Ovary (tissue), 9 donors: Measurements from ENCODE around the gene MRPS10. TPM values are rescaled to one million over a fixed set of nuclear protein-coding genes. Genes with fewer than 3 reads are reported as not detected.

Source experiments
- DNase-seq, 5 donors: peaks; one replicate each; pipeline ENCODE4 v3.0.0-alpha.2; 2019 to 2020
- H3K27ac ChIP-seq, 2 donors: fragments of 200-600 bp; one replicate each; pipeline versions ENCODE4 v1.5.1 to v1.8.0; 2019 to 2022
- H3K27me3 ChIP-seq: fragments of 200-600 bp; one replicate; pipeline ENCODE4 v1.8.0; 2022
- H3K36me3 ChIP-seq: fragments of 200-600 bp; sonication (generic); one replicate; pipeline ENCODE4 v1.5.1; 2019
- H3K4me1 ChIP-seq: one replicate; pipeline ENCODE4 v1.8.1; 2013; ENCODE audit warnings: mild to moderate bottlenecking, moderate library complexity; ENCODE audit not compliant: insufficient read depth
- H3K4me3 ChIP-seq: fragments of 200-600 bp; sonication (generic); one replicate; pipeline ENCODE4 v1.5.1; 2017
- H3K9me3 ChIP-seq, 2 donors: fragments of 200-600 bp in 1 of 2; sonication (generic) in 1 of 2; one replicate each; pipeline versions ENCODE4 v1.5.1 to v1.8.1; 2013 to 2019; ENCODE audit warnings: mild to moderate bottlenecking in 1 of 2, moderate library complexity in 1 of 2
- CTCF ChIP-seq, 3 donors: fragments of 450-650 bp in 2 of 3; fragments of 200-600 bp in 1 of 3; IDR thresholded peaks; one replicate each; pipeline versions ENCODE4 v1.5.1 to v1.8.0; 2016 to 2022; ENCODE audit warnings: antibody characterized with exemption in 3 of 3, mild to moderate bottlenecking in 1 of 3
- EP300 ChIP-seq: sonication (generic); formaldehyde crosslinking; IDR thresholded peaks from one replicate; pipeline ENCODE4 v1.6.1; 2017; ENCODE audit warnings: antibody characterized with exemption
- POLR2A ChIP-seq: fragments of 450-650 bp; IDR thresholded peaks from one replicate; pipeline ENCODE4 v1.6.1; 2017; ENCODE audit warnings: antibody characterized with exemption, mild to moderate bottlenecking, moderate library complexity
- WGBS, 3 donors: extraction: QIAGEN DNeasy Blood & Tissue Kit in 1 of 3; methylation state at CpG; one replicate each; pipeline versions ENCODE4 v1.1.5 to v1.1.7; 2013 to 2017; 5-methylcytosine and 5-hydroxymethylcytosine counted together
- intact Hi-C, 4 donors: fragments of 100-400 bp; cut with DNase I; formaldehyde crosslinking; loops; one replicate each; pipeline versions ENCODE4 v1.11.0 to v1.15.1; 2022 to 2023
- polyA plus RNA-seq, 2 donors: library from polyadenylated mRNA; stranded (reverse); fragments of 200-250 nt in 1 of 2; fragments of 350-450 nt in 1 of 2; fragmentation: Illumina TruSeq in 1 of 2; extraction: RNeasy Lipid Tissue Mini Kit (QIAGEN cat#74804) in 1 of 2; gene quantifications; one replicate each; pipeline ENCODE4 v1.2.3, GENCODE V29; 2013 to 2014
- total RNA-seq, 7 donors: library from RNA; depleted of rRNA in 2 of 7; stranded (reverse); fragments of >200 nt in 2 of 7; fragmentation: NEBNext Ultra II Directional in 3 of 7; extraction: Animal tissue kit (Norgen Biotek cat#: 25700) in 3 of 7; gene quantifications; one replicate each; pipeline versions ENCODE4 v1.1.0 to v1.2.4, GENCODE V29; 2016 to 2023
- donor health status: DM: no; HTN: no; CAD: no; lungs with moderate emphysema.
- donor health status: DM: no; HTN: no; CAD: no.
- donor health status: Bipolar disorder and iron deficiency.
- donor health status: DM: yes; HTN: yes; CAD: no.
- donor health status: DM: no; HTN: no; CAD: no.
- donor health status: DM: yes; HTN: yes; CAD: no.

Gene MRPS10
- total and polyA plus RNA-seq, 9 donors, result 14.9 to 37.3 (median 24.6) TPM

GRCh38 chr6:42239736-42240375 lies 22.2 kb upstream of the MRPS10 start:
- Histone ChIP-seq H3K27ac (no peak overlapping the region), H3K9me3 (no peaks in the 10 kb centered on the region), H3K4me3 (no peak overlapping the region), H3K36me3 (no peaks in the 10 kb centered on the region), H3K4me1 (no peaks in the 10 kb centered on the region), H3K27me3 (no peaks in the 10 kb centered on the region)
- TF ChIP-seq CTCF (IDR thresholded peaks at IDR 0.05), result no peak
- no peak for TF ChIP-seq EP300
- TF ChIP-seq POLR2A, result no peak
- WGBS, 3 donors, result 79 to 87% (median 85%) methylated on average over 7 of the region's 7 CpGs
- intact Hi-C loops, result no loop called here
- DNase-seq, result no peak

- Histone ChIP-seq H3K9me3 (no peaks in the 10 kb centered on the region), H3K36me3 (no peaks in the 10 kb centered on the region), H3K4me3 (no peak overlapping the region), H3K4me1 (no peaks in the 10 kb centered on the region), H3K27me3 (no peaks in the 10 kb centered on the region), H3K27ac (no peak overlapping the region)
- no peak for TF ChIP-seq EP300
- no peak for TF ChIP-seq CTCF (IDR thresholded peaks at IDR 0.05)
- no peak for TF ChIP-seq POLR2A
- DNase-seq, result no peak
- intact Hi-C loops, result no loop called here
- 91 to 96% (median 95%) methylated on average over 5 of the region's 5 CpGs for WGBS, 3 donors
Observed at GRCh38 chr6:42239333-42239732, 21.7 kb upstream of the MRPS10 start.

- H3K27me3 ChIP-seq, result no peaks in the 10 kb centered on the region
- no peaks in the 10 kb centered on the region for H3K36me3 ChIP-seq
- no peaks in the 10 kb centered on the region for H3K4me1 ChIP-seq
- H3K4me3 ChIP-seq, result no peak overlapping the region
- no peaks in the 10 kb centered on the region for H3K9me3 ChIP-seq
- TF ChIP-seq POLR2A (no peak), EP300 (no peak), CTCF (IDR thresholded peaks at IDR 0.05) (no peak)
- 95 to 97% (median 97%) methylated on average over 1 of the region's 1 CpG for WGBS, 3 donors
- H3K27ac ChIP-seq, result no peak overlapping the region
- no peak for DNase-seq
- intact Hi-C loops, result no loop called here
Observed at GRCh38 chr6:42237857-42238256, 20.2 kb upstream of the MRPS10 start.

GRCh38 chr6:42236682-42237473 lies 19.2 kb upstream of the MRPS10 start:
- 80 to 82% (median 82%) methylated on average over 5 of the region's 5 CpGs for WGBS, 3 donors
- Histone ChIP-seq H3K4me3 (no peak overlapping the region), H3K27ac (no peak overlapping the region), H3K36me3 (no peaks in the 10 kb centered on the region), H3K4me1 (no peaks in the 10 kb centered on the region), H3K9me3 (no peaks in the 10 kb centered on the region), H3K27me3 (no peaks in the 10 kb centered on the region)
- TF ChIP-seq POLR2A, result no peak
- no peak for DNase-seq
- intact Hi-C loops, result no loop called here

GRCh38 chr6:42236030-42236429 lies 18.4 kb upstream of the MRPS10 start:
- H3K4me1 ChIP-seq, result peaks cover 3% of the 10 kb centered on the region
- no peaks in the 10 kb centered on the region for H3K27me3 ChIP-seq
- DNase-seq, result no peak
- WGBS, 3 donors, result 84 to 90% (median 89%) methylated on average over 9 of the region's 9 CpGs
- intact Hi-C loops, result no loop called here
- H3K9me3 ChIP-seq, result no peaks in the 10 kb centered on the region
- no peaks in the 10 kb centered on the region for H3K36me3 ChIP-seq
- no peak overlapping the region for H3K27ac ChIP-seq
- TF ChIP-seq POLR2A (no peak), CTCF (IDR thresholded peaks at IDR 0.05) (no peak), EP300 (no peak)
- no peak overlapping the region for H3K4me3 ChIP-seq
